GM12873 (cell line): ENCODE results near the gene UROS.

Source experiments
- CTCF ChIP-seq: IDR thresholded peaks from 2 replicates; pipeline ENCODE4 v1.5.1; 2012; ENCODE audit warnings: low read depth, mild to moderate bottlenecking, moderate library complexity, low read length, control low read depth; ENCODE audit not compliant: insufficient read depth; ENCODE audit errors: missing control alignments

Gene UROS

DNA sequence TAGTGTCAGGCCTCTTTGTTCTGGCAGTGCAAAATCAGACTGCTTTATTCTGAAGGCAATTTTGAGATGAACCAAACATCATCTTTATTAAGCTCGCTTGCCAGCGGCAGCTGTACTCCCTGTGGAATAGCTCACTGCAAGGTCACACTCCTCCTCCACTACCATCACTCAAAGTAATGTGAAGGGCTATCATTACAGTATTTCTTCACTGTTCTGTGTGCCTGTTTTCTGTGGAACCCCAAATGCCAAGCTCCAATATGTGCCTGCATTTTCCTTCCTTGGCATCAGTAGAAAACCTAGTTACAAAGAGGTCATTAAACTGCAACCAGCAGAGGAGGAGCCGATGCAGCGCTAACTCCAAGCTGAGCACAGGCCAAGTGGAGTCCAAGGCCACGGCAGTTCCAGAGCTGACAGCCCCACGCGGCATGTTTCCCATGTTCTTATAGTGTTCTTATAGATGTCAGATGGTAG, 21.7 kb upstream of the UROS start:
- no peak for TF ChIP-seq CTCF

DNA sequence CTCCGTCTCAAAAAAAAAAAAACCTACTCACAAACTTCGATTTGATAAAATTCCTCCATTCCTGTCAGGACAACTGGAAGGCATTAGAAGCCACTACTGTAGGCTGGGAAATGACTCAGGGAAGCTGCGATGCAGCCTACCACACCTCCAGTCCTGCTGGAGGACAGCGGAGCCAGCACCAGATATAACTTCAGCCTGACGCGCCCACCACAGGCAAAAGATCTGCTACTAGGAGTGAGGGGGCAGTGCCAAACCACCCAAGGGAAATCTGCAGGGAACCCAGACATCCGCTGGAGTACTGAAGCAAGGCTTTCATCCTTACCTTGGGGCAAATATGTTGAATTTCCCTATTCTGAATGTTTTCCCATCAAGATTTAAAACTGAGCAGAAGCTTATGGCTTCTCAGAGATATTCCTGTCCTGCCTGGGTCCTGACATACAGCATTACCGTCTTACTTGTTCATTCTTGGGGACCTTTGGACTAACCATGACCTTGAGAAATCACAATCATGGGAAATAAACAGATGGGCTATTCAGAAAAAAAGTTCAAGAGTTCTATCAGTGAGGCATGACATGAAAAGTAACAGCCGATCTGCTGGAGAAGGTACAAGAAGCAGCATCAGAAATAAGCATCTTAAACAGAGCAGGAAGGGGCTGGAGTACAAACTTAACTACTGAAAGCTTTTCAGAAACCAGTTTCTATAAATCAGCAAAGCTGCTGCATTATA, 20.7 kb upstream of the UROS start:
- no peak for TF ChIP-seq CTCF

- no peak for TF ChIP-seq CTCF
These were observed 17.9 kb upstream of the UROS start for GRCh38 chr10:125840955-125841354.

- no peak for TF ChIP-seq CTCF
These were observed 17.3 kb upstream of the UROS start for GRCh38 chr10:125840406-125840805.

DNA sequence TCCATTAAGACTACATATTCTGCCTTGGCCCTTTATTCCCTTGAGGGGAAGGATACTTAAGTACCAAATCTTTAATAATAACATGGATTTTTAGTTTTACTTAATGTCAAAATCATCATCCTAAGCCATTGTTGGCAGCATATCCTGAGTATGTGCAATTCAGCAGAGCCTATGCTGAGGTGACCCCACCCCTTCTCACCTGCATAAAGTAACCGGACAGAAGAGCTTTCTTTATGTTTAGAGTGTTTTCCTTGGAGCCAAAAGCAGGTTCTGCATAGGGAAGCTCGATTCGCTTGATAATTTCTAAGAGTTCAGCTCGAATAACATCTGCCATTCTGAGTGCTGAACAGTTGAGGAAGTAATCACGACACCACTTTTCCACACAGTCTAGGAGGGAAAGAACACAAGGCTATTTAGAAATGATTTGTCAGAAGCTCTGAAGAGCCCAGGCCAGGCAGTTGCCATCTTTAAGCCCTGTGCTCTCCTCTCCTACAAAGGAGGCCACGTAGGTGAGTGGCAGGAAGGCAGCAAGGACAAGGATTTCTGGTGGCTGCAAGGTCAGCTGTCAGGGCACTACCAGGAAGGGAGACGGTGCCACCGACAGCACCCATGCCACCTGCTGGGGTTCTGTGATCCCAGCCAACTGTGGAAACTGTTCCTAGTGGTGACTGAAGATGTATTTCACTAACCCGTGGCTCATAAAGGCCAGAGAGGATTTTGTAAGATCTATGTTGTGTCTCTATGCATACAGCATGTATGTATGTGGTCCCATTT, 15.9 kb upstream of the UROS start:
- no peak for TF ChIP-seq CTCF

GRCh38 chr10:125836746-125837145, 13.7 kb upstream of the UROS start:
- no peak for TF ChIP-seq CTCF

DNA sequence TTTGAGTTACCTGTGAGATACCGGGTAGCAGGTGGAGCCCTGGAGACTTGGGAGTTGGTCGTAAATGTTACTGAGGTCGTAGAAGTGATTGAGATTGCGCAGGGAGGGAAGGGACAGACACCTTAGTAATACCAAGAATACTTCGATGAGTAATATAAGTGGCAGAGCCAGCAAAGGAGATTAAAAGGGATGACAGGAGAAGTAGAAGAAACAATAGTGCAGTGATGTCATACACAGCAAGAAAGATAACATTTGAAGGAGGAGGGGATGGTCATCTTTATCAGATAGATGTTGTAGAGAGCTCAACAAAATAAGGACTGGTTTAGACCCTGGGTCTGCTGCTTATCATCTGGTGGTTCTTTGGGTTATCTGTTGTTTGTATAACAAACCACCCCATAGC, 5.3 kb upstream of the UROS start:
- no peak for TF ChIP-seq CTCF
